HepG2 (cell line): ENCODE data around the gene FRMD4B. TPM values are rescaled to one million over a fixed set of nuclear protein-coding genes. Genes with fewer than 3 reads are reported as not detected.

Source experiments
- ATAC-seq: fragments of 200-7000 bp; cut with Tn5 transposase; 3 replicates; pipeline ENCODE4 v1.9.1; 2020; ENCODE audit warnings: mild to moderate bottlenecking, moderate library complexity
- BruUV-seq: library from RNA; stranded (reverse); fragments of 400-500 nt; replicated peaks from 2 replicates; lab custom pipeline; 2021; lab: Mats Ljungman, UMichigan
- CTCF ChIA-PET: fragments of 300-600 bp; formaldehyde crosslinking; extraction: SDS; loops from one replicate; lab custom pipeline; 2021; ENCODE audit warnings: low total read pairs, inconsistent platforms, low intra/inter-chr PET ratio; lab: Yijun Ruan, JAX
- POLR2A ChIA-PET: fragments of 350-600 bp; sonication (Branson Sonifier 250); formaldehyde crosslinking; loops from one replicate; lab custom pipeline; 2020; ENCODE audit warnings: antibody characterized with exemption, inconsistent platforms; lab: Yijun Ruan, JAX
- DNase-seq: peaks from one replicate; pipeline ENCODE4 v3.0.0-alpha.2; 2015; ENCODE audit warnings: low spot score
- FAIRE-seq: peaks from 3 replicates; lab custom pipeline; 2011; peaks lifted over from hg19 to GRCh38; lab: Jason Lieb, UNC
- H2AFZ ChIP-seq: one replicate; pipeline ENCODE4 v1.6.1; 2011; ENCODE audit warnings: low read length, inconsistent platforms
- H3K27ac ChIP-seq: fragments of 300-600 bp; 3 replicates; pipeline ENCODE4 v1.8.0; 2011; ENCODE audit warnings: mixed run types, mild to moderate bottlenecking, mixed read lengths, low read length, inconsistent platforms; ENCODE audit not compliant: insufficient read depth; ENCODE audit errors: extremely low read length
- H3K27me3 ChIP-seq, 2 experiments: fragments of 200-600 bp in 1 of 2; 2 replicates in 1 of 2; 3 replicates in 1 of 2; pipeline versions ENCODE4 v1.6.0 to v1.8.0; 2011; ENCODE audit warnings: low read length in 2 of 2, mild to moderate bottlenecking in 2 of 2, moderate library complexity in 2 of 2, inconsistent platforms in 1 of 2; ENCODE audit not compliant: insufficient read depth in 2 of 2, control insufficient read depth in 1 of 2
- H3K36me3 ChIP-seq, 2 experiments: fragments of 200-600 bp in 1 of 2; replicated peaks in 1 of 2; 2 replicates in 1 of 2; 3 replicates in 1 of 2; pipeline versions ENCODE4 v1.5.1 to v1.8.0; 2011; ENCODE audit warnings: low read length in 2 of 2, inconsistent platforms in 1 of 2; ENCODE audit not compliant: insufficient read depth in 2 of 2, control insufficient read depth in 1 of 2
- H3K4me1 ChIP-seq: 2 replicates; pipeline ENCODE4 v1.5.1; 2012; ENCODE audit warnings: low read length, inconsistent platforms; ENCODE audit not compliant: insufficient read depth
- H3K4me2 ChIP-seq: 2 replicates; pipeline ENCODE4 v1.6.0; 2011; ENCODE audit warnings: low read depth, low read length, inconsistent platforms
- H3K4me3 ChIP-seq, 3 experiments: fragments of 200-600 bp in 1 of 3; sonication (generic), shearing (Covaris generic) in 1 of 3; replicated peaks in 1 of 3; 2 replicates each; pipeline ENCODE4 v1.5.1; 2011 to 2016; ENCODE audit warnings: low read length in 3 of 3, inconsistent platforms in 2 of 3, low read depth in 2 of 3, mild to moderate bottlenecking in 2 of 3, control low read depth in 1 of 3, mixed read lengths in 1 of 3; ENCODE audit not compliant: insufficient read depth in 1 of 3
- H3K79me2 ChIP-seq: one replicate; pipeline ENCODE4 v1.6.1; 2011; ENCODE audit warnings: low read length, inconsistent platforms; ENCODE audit not compliant: insufficient read depth
- H3K9ac ChIP-seq: 2 replicates; pipeline ENCODE4 v1.6.0; 2011; ENCODE audit warnings: mild to moderate bottlenecking, low read depth, low read length, inconsistent platforms; ENCODE audit not compliant: insufficient read depth
- H3K9me3 ChIP-seq: 2 replicates; pipeline ENCODE4 v1.5.1; 2012; ENCODE audit warnings: mild to moderate bottlenecking, low read length
- H4K20me1 ChIP-seq: 2 replicates; pipeline ENCODE4 v1.6.0; 2011; ENCODE audit warnings: inconsistent platforms, mild to moderate bottlenecking, low read length, moderate library complexity; ENCODE audit not compliant: insufficient read depth
- HNRNPH1 ChIP-seq: fragments of 200-400 bp; formaldehyde crosslinking; optimal IDR thresholded peaks from 2 replicates; pipeline ENCODE3; 2017; ENCODE audit warnings: mild to moderate bottlenecking, low read depth, low read length
- KLF11 ChIP-seq: IDR thresholded peaks from 2 replicates; pipeline ENCODE4 v1.6.1; 2016; ENCODE audit warnings: missing compliant biosample characterization
- NCOA2 ChIP-seq: sonication (generic); formaldehyde crosslinking; IDR thresholded peaks from 2 replicates; pipeline ENCODE4 v1.8.0; 2022; ENCODE audit warnings: inconsistent platforms
- SRSF1 ChIP-seq: fragments of 200-400 bp; formaldehyde crosslinking; optimal IDR thresholded peaks from 2 replicates; pipeline ENCODE3; 2017; ENCODE audit warnings: mild to moderate bottlenecking, low read depth, low read length, moderate library complexity
- U2AF1 ChIP-seq: fragments of 200-400 bp; formaldehyde crosslinking; optimal IDR thresholded peaks from 2 replicates; pipeline ENCODE3; 2017; ENCODE audit warnings: mild to moderate bottlenecking, low read depth, low read length
- ZC3H13 ChIP-seq: sonication (generic); formaldehyde crosslinking; IDR thresholded peaks from 2 replicates; pipeline ENCODE4 v1.8.1; 2023; ENCODE audit warnings: mild to moderate bottlenecking, missing genetic modification reagents, moderate library complexity
- ZNF383 ChIP-seq: sonication (generic); formaldehyde crosslinking; IDR thresholded peaks from 2 replicates; pipeline ENCODE4 v1.4.0; 2020; ENCODE audit warnings: missing genetic modification reagents, mild to moderate bottlenecking, borderline replicate concordance
- ZNF510 ChIP-seq: sonication (generic); formaldehyde crosslinking; IDR thresholded peaks from 2 replicates; pipeline ENCODE4 v1.4.0; 2020; ENCODE audit warnings: low read depth, mild to moderate bottlenecking, missing genetic modification reagents
- ZNF605 ChIP-seq: sonication (generic); formaldehyde crosslinking; IDR thresholded peaks from 2 replicates; pipeline ENCODE4 v1.8.0; 2022; ENCODE audit warnings: mild to moderate bottlenecking, missing genetic modification reagents
- ZNF746 ChIP-seq: sonication (generic); formaldehyde crosslinking; IDR thresholded peaks from 2 replicates; pipeline ENCODE4 v1.8.0; 2022; ENCODE audit warnings: mild to moderate bottlenecking, missing genetic modification reagents
- WGBS: methylation state at CpG from one replicate; pipeline ENCODE4 v1.1.6; 2017; ENCODE audit warnings: low lambda C conversion rate; 5-methylcytosine and 5-hydroxymethylcytosine counted together
- in situ Hi-C: cut with HindIII; loops from 2 replicates; pipeline ENCODE4 v1.10.0; 2017; ENCODE audit warnings: low pct_unique_long_range_greater_than_20kb; ENCODE audit not compliant: extremely low pct_ligation_motif_present
- intact Hi-C: fragments of 100-400 bp; cut with micrococcal nuclease; formaldehyde crosslinking; loops from one replicate; pipeline ENCODE4 v1.10.0; 2022; ENCODE audit not compliant: unreplicated experiment
- polyA plus RNA-seq, 8 experiments: library from polyadenylated mRNA; depleted of rRNA in 3 of 8; stranded (reverse) in 7 of 8; unstranded in 1 of 8; fragments of >200 nt; fragmentation: Illumina TruSeq in 4 of 8; extraction: Trizol in 4 of 8; gene quantifications; 2 replicates each; pipeline versions ENCODE4 v1.2.1 to v1.2.3, GENCODE V29; 2011 to 2016; ENCODE audit warnings: low read depth in 4 of 8, missing spikeins in 1 of 8, mixed read lengths in 1 of 8; ENCODE audit not compliant: insufficient read depth in 1 of 8
- total RNA-seq, 5 experiments: library from RNA; depleted of rRNA; stranded (reverse); fragments of >200 nt; fragmentation: Illumina TruSeq; extraction: Trizol; gene quantifications; 2 replicates each; pipeline ENCODE4 v1.2.3, GENCODE V29; 2016; ENCODE audit warnings: low read depth in 1 of 5
- TF ChIP-seq, protein P1 (sequence below): sonication (generic); formaldehyde crosslinking; IDR thresholded peaks from 2 replicates; pipeline ENCODE4 v1.8.1; 2022; ENCODE audit warnings: mild to moderate bottlenecking, missing genetic modification reagents
- TF ChIP-seq, protein P2 (sequence below): sonication (generic); formaldehyde crosslinking; IDR thresholded peaks from 2 replicates; pipeline ENCODE4 v1.5.1; 2020; ENCODE audit warnings: mild to moderate bottlenecking, missing genetic modification reagents
- TF ChIP-seq, protein P3 (sequence below): sonication (generic); formaldehyde crosslinking; IDR thresholded peaks from 2 replicates; pipeline ENCODE4 v1.4.0; 2020; ENCODE audit warnings: mild to moderate bottlenecking, missing genetic modification reagents
- TF ChIP-seq, protein P4 (sequence below): sonication (generic); formaldehyde crosslinking; IDR thresholded peaks from 2 replicates; pipeline ENCODE4 v1.8.0; 2022; ENCODE audit warnings: missing genetic modification reagents, low read depth, mild to moderate bottlenecking, borderline replicate concordance

The FRMD4B gene
- total and polyA plus RNA-seq, 2 of the 13 experiments (the other 11 are each of a cell fraction or from before 2014, with no cell fraction given) = 3.0 to 3.3 TPM

DNA sequence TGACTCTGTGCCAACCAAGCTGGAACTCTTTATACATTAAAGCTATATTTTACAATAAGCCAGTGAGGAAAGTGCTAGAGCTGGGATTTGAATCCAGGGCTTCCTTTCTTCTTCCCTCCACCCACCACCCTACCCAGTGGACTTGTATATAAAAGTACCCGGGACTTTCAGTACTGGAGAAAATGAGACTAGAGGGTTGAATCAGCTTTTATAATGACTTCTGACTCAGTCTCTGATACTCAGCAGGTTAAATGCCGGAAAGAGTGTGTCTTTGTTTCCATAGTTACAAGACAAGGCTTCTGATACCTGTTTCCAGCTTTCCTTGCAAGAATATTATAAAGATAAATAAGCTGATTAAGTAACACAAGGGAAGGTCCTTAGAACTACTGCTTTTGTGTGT, 80.9 kb downstream of the FRMD4B start:
- no TSS peak for BruUV-seq
- Histone ChIP-seq H3K4me2 (no peak overlapping the region), H4K20me1 (no peaks in the 10 kb centered on the region), H3K79me2 (no peaks in the 10 kb centered on the region), H3K27me3 (peaks cover 0 to 7% of the 10 kb centered on the region in 2 experiments; a peak in 2 of 5 replicates)
- TF ChIP-seq ZNF605 (CRISPR knock-in tag) (no peak), KLF11 (CRISPR knock-in tag) (no peak), U2AF1 (no peak), ZNF746 (CRISPR knock-in tag) (no peak), ZNF383 (CRISPR knock-in tag) (no peak), HNRNPH1 (no peak), NCOA2 (CRISPR knock-in tag) (no peak), ZNF510 (CRISPR knock-in tag) (no peak), ZC3H13 (no peak), SRSF1 (no peak)
- TF ChIP-seq, protein P1, sequence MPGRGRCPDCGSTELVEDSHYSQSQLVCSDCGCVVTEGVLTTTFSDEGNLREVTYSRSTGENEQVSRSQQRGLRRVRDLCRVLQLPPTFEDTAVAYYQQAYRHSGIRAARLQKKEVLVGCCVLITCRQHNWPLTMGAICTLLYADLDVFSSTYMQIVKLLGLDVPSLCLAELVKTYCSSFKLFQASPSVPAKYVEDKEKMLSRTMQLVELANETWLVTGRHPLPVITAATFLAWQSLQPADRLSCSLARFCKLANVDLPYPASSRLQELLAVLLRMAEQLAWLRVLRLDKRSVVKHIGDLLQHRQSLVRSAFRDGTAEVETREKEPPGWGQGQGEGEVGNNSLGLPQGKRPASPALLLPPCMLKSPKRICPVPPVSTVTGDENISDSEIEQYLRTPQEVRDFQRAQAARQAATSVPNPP = no peak
- TF ChIP-seq, protein P2, sequence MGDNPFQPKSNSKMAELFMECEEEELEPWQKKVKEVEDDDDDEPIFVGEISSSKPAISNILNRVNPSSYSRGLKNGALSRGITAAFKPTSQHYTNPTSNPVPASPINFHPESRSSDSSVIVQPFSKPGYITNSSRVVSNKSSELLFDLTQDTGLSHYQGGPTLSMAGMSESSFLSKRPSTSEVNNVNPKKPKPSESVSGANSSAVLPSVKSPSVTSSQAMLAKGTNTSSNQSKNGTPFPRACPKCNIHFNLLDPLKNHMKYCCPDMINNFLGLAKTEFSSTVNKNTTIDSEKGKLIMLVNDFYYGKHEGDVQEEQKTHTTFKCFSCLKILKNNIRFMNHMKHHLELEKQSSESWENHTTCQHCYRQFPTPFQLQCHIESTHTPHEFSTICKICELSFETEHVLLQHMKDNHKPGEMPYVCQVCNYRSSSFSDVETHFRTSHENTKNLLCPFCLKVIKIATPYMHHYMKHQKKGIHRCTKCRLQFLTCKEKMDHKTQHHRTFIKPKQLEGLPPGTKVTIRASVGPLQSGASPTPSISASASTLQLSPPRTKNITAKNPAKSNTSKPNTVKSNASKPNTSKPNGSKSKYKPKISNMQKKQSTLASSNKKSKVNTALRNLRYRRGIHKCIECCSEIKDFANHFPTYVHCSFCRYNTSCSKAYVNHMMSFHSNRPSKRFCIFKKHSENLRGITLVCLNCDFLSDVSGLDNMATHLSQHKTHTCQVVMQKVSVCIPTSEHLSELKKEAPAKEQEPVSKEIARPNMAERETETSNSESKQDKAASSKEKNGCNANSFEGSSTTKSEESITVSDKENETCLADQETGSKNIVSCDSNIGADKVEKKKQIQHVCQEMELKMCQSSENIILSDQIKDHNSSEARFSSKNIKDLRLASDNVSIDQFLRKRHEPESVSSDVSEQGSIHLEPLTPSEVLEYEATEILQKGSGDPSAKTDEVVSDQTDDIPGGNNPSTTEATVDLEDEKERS (CRISPR knock-in tag) = no peak
- TF ChIP-seq, protein P3, sequence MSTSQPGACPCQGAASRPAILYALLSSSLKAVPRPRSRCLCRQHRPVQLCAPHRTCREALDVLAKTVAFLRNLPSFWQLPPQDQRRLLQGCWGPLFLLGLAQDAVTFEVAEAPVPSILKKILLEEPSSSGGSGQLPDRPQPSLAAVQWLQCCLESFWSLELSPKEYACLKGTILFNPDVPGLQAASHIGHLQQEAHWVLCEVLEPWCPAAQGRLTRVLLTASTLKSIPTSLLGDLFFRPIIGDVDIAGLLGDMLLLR (CRISPR knock-in tag) = no peak
- TF ChIP-seq, protein P4, sequence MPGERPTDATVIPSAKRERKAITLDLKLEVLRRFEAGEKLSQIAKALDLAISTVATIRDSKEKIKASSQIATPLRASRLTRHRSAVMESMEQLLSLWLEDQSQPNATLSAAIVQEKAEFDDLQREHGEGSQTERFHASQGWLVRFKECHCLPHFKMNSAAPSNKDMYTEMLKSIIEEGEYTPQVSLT (CRISPR knock-in tag) = no peak
- TF ChIP-seq, all 625 proteins: peak for 0
- no peaks in the 10 kb centered on the region for H3K9me3 ChIP-seq
- no peak for FAIRE-seq
- no peak overlapping the region for H3K27ac ChIP-seq
- WGBS = 7% methylated on average over 2 of the region's 2 CpGs
- H2AFZ ChIP-seq = no peak overlapping the region
- no peak for ATAC-seq
- no peak overlapping the region for H3K4me3 ChIP-seq
- POLR2A ChIA-PET = no interaction called here
- no peaks in the 10 kb centered on the region for H3K36me3 ChIP-seq
- CTCF ChIA-PET = interaction anchor here (1.9 to 3.6 kb wide), 2 partner anchors 144 to 184 kb away, joined by 18 to 52 read pairs; partner anchors contain the start of gene LMOD3
- no peak for DNase-seq
- no peaks in the 10 kb centered on the region for H3K4me1 ChIP-seq
- no peak overlapping the region for H3K9ac ChIP-seq
- intact Hi-C loops (loop anchor here (5.0 kb wide), 1 partner anchor 367 kb away; no protein-coding TSS in a partner anchor), in situ Hi-C loops (loop anchor here (5.0 kb wide), 1 partner anchor 143 kb away; no protein-coding TSS in a partner anchor)
